Measurements from ENCODE around the gene PRPF18. TPM values are rescaled to one million over a fixed set of nuclear protein-coding genes. Genes with fewer than 3 reads are reported as not detected.
"Not testable (repeated sequence)": the region's sequence is repeated elsewhere in the genome, so short reads cannot be mapped to it uniquely, and the experiment has no call there.

PRPF18 gene
- 10 to 100 TPM; 15.5 to 40.7 (median 27.4) TPM for total RNA-seq

GRCh38 chr10:13586676-13587355 lies at the start of gene PRPF18:
Gene PRPF18, plus strand, starts transcription at chr10:13586965. Its CDS starts 122 bp downstream, at chr10:13587087.
- peak; percentile 63 for DNase-seq
- H3K4me3 ChIP-seq = peak within 1 kb of the TSS; percentile 75 to 93 (median 88)
- peak within 1 kb of the TSS; percentile 64 to 86 (median 80) for H3K27ac ChIP-seq
- H3K9me3 ChIP-seq = no peaks in the 10 kb centered on the region
- H3K27me3 ChIP-seq = peaks cover 0 to 37% (median 0%) of the 10 kb centered on the region in 4 donors
- intact Hi-C loops (cut with DNase I) = no loop called here
- 0% methylated on average over 6 to 20 of the region's 38 CpGs for WGBS, 2 donors
- peaks cover 8 to 24% (median 16%) of the 10 kb centered on the region in 3 donors for H3K4me1 ChIP-seq
- peak in 1 of 4 donors; percentile 19 for TF ChIP-seq POLR2A (IDR thresholded peaks at IDR 0.05)
- peak; percentile 87 to 96 (median 92) for TF ChIP-seq CTCF (IDR thresholded peaks at IDR 0.05)
- H3K36me3 ChIP-seq = peaks cover 0 to 5% (median 0%) of the 10 kb centered on the region in 3 donors

- DNase-seq; H3K27ac ChIP-seq; H3K4me1 ChIP-seq; intact Hi-C loops (cut with DNase I); H3K9me3 ChIP-seq; H3K36me3 ChIP-seq; H3K4me3 ChIP-seq: not testable (repeated sequence)
- H3K27me3 ChIP-seq = peaks cover 0 to 31% (median 0%) of the 10 kb centered on the region in 4 donors
- WGBS, 2 donors = 54 to 67% methylated on average over 8 to 9 of the region's 9 CpGs
These were observed 48.8 kb upstream of the PRPF18 start for GRCh38 chr10:13537985-13538384.

GRCh38 chr10:13542533-13542932 lies 44.2 kb upstream of the PRPF18 start:
- no peak for DNase-seq
- Histone ChIP-seq H3K27ac (no peak overlapping the region), H3K4me3 (no peak overlapping the region), H3K36me3 (no peaks in the 10 kb centered on the region), H3K4me1 (no peaks in the 10 kb centered on the region), H3K27me3 (peaks cover 0 to 34% (median 0%) of the 10 kb centered on the region in 4 donors), H3K9me3 (no peaks in the 10 kb centered on the region)
- TF ChIP-seq POLR2A (IDR thresholded peaks at IDR 0.05) (no peak), CTCF (IDR thresholded peaks at IDR 0.05) (no peak)
- 82 to 85% methylated on average over 5 of the region's 5 CpGs for WGBS, 2 donors
- intact Hi-C loops (cut with DNase I) = no loop called here

- no peak overlapping the region for H3K27ac ChIP-seq
- H3K4me3 ChIP-seq = no peak overlapping the region
- 78 to 82% methylated on average over 2 of the region's 2 CpGs for WGBS, 2 donors
- intact Hi-C loops (cut with DNase I) = no loop called here
- no peaks in the 10 kb centered on the region for H3K36me3 ChIP-seq
- peaks cover 0 to 7% (median 0%) of the 10 kb centered on the region in 3 donors for H3K4me1 ChIP-seq
- peaks cover 0 to 9% (median 5%) of the 10 kb centered on the region in 3 donors for H3K9me3 ChIP-seq
- TF ChIP-seq POLR2A (IDR thresholded peaks at IDR 0.05) (no peak), CTCF (IDR thresholded peaks at IDR 0.05) (no peak)
- peaks cover 0 to 19% (median 0%) of the 10 kb centered on the region in 4 donors for H3K27me3 ChIP-seq
- DNase-seq = no peak
These were observed 36.0 kb upstream of the PRPF18 start for GRCh38 chr10:13550802-13551201.

GRCh38 chr10:13555884-13556510 lies 30.8 kb upstream of the PRPF18 start:
- Histone ChIP-seq H3K27ac (no peak overlapping the region), H3K27me3 (peaks cover 0 to 5% (median 0%) of the 10 kb centered on the region in 4 donors), H3K4me3 (no peak overlapping the region), H3K36me3 (no peaks in the 10 kb centered on the region), H3K9me3 (no peaks in the 10 kb centered on the region), H3K4me1 (peaks cover 0 to 24% (median 0%) of the 10 kb centered on the region in 3 donors)
- no peak for DNase-seq
- TF ChIP-seq POLR2A (IDR thresholded peaks at IDR 0.05) = no peak
- no peak for TF ChIP-seq CTCF (IDR thresholded peaks at IDR 0.05)
- 37 to 38% methylated on average over 2 of the region's 2 CpGs for WGBS, 2 donors
- intact Hi-C loops (cut with DNase I) = no loop called here
